Vagina (tissue), 2 donors: ENCODE results near the gene UBE2E2. TPM values are rescaled to one million over a fixed set of nuclear protein-coding genes. Genes with fewer than 3 reads are reported as not detected.

ENCODE experiments used
- DNase-seq, 2 donors: peaks; one replicate each; pipeline ENCODE4 v3.0.0-alpha.2; 2017; ENCODE audit errors: extremely low spot score in 2 of 2
- H3K27ac ChIP-seq: fragments of 200-600 bp; sonication (generic); one replicate; pipeline ENCODE4 v1.5.1; 2019
- H3K27me3 ChIP-seq: fragments of 200-600 bp; sonication (generic); one replicate; pipeline ENCODE4 v1.5.1; 2019
- H3K36me3 ChIP-seq, 2 donors: fragments of 200-600 bp; sonication (generic); one replicate each; pipeline ENCODE4 v1.5.1; 2017 to 2019
- H3K4me1 ChIP-seq: fragments of 200-600 bp; sonication (generic); one replicate; pipeline ENCODE4 v1.5.1; 2019
- H3K4me3 ChIP-seq, 2 donors: fragments of 200-600 bp; sonication (generic); 1 replicate in 1 of 2; 2 replicates in 1 of 2; pipeline ENCODE4 v1.5.1; 2016 to 2019
- H3K9me3 ChIP-seq: fragments of 200-600 bp; sonication (generic); one replicate; pipeline ENCODE4 v1.5.1; 2019
- POLR2A ChIP-seq, 2 donors: fragments of 450-650 bp; IDR thresholded peaks; one replicate each; pipeline ENCODE4 v1.6.1; 2017; ENCODE audit warnings: antibody characterized with exemption in 2 of 2, mild to moderate bottlenecking in 2 of 2, moderate library complexity in 2 of 2
- POLR2AphosphoS5 ChIP-seq, 2 donors: sonication (generic); formaldehyde crosslinking; IDR thresholded peaks; one replicate each; pipeline ENCODE4 v1.9.0; 2017; ENCODE audit warnings: antibody characterized with exemption in 2 of 2, mild to moderate bottlenecking in 2 of 2, low read depth in 1 of 2; ENCODE audit not compliant: insufficient read depth in 1 of 2
- intact Hi-C: fragments of 100-400 bp; cut with DNase I; formaldehyde crosslinking; loops from one replicate; pipeline ENCODE4 v1.15.1; 2023
- total RNA-seq: library from RNA; depleted of rRNA; stranded (reverse); fragments of >200 nt; gene quantifications from one replicate; pipeline ENCODE4 v1.2.3, GENCODE V29; 2016
- TF ChIP-seq, protein P1 (sequence below), 3 experiments: fragments of 450-650 bp in 2 of 3; fragments of 200-600 bp in 1 of 3; sonication (generic) in 1 of 3; IDR thresholded peaks; one replicate each; pipeline ENCODE4 v1.5.1; 2017 to 2019; ENCODE audit warnings: antibody characterized with exemption in 3 of 3, mild to moderate bottlenecking in 2 of 3, moderate library complexity in 2 of 3

The UBE2E2 gene
- total RNA-seq, 1 donor from 2014 or later = 31.2 TPM

DNA sequence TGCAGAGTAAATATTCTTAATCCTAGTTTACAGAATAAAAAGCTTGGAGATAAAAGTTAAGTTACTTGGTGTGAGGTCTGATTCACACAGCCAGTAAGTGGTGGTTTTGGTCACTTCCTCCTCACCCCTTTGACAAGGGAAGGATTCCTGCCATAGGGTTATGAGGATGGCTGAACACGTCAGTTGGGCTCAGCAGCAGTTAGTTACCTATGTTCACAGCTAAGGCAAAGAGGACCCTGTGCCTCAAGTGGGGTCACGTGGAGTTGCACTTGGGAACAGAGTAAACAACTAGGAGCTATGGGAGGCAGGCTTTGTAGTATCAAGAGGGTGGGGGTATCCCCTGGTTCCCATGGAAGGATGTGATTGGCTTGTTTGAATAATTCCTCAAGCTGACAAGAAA, 232.2 kb downstream of the UBE2E2 start:
- Histone ChIP-seq H3K9me3 (no peaks in the 10 kb centered on the region), H3K4me3 (no peak overlapping the region), H3K27me3 (no peaks in the 10 kb centered on the region), H3K36me3 (no peaks in the 10 kb centered on the region), H3K4me1 (peaks cover 3% of the 10 kb centered on the region), H3K27ac (no peak overlapping the region)
- TF ChIP-seq POLR2A (IDR thresholded peaks at IDR 0.05) (no peak), POLR2AphosphoS5 (IDR thresholded peaks at IDR 0.05; ENCODE audit: insufficient read depth in 1 of 2, low read depth in 1 of 2) (no peak)
- TF ChIP-seq, protein P1, sequence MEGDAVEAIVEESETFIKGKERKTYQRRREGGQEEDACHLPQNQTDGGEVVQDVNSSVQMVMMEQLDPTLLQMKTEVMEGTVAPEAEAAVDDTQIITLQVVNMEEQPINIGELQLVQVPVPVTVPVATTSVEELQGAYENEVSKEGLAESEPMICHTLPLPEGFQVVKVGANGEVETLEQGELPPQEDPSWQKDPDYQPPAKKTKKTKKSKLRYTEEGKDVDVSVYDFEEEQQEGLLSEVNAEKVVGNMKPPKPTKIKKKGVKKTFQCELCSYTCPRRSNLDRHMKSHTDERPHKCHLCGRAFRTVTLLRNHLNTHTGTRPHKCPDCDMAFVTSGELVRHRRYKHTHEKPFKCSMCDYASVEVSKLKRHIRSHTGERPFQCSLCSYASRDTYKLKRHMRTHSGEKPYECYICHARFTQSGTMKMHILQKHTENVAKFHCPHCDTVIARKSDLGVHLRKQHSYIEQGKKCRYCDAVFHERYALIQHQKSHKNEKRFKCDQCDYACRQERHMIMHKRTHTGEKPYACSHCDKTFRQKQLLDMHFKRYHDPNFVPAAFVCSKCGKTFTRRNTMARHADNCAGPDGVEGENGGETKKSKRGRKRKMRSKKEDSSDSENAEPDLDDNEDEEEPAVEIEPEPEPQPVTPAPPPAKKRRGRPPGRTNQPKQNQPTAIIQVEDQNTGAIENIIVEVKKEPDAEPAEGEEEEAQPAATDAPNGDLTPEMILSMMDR (IDR thresholded peaks at IDR 0.05) = no peak
- no peak for DNase-seq
- intact Hi-C loops = no loop called here

DNA sequence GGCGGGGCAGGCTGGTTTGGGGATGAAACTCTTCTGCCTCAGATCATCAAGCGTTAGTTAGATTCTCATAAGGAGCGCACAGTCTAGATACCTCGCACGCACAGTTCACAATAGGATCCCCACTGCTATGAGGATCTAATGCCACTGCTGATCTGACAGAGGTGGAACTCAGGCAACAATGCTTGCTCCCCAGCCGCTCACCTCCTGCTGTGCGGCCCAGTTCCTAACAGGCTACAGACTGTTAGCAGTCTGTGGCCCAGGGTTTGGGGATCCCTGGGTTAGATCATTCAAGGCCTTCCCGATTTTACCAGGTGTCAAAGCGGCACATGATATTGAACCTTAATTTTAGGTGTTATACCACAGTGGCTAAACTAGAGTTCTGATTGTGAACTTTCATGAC, 232.8 kb downstream of the UBE2E2 start:
- Histone ChIP-seq H3K36me3 (no peaks in the 10 kb centered on the region), H3K4me3 (no peak overlapping the region), H3K27ac (no peak overlapping the region), H3K27me3 (no peaks in the 10 kb centered on the region), H3K4me1 (peaks cover 2% of the 10 kb centered on the region), H3K9me3 (no peaks in the 10 kb centered on the region)
- intact Hi-C loops = no loop called here
- TF ChIP-seq POLR2AphosphoS5 (IDR thresholded peaks at IDR 0.05; ENCODE audit: insufficient read depth in 1 of 2, low read depth in 1 of 2) (no peak), POLR2A (IDR thresholded peaks at IDR 0.05) (no peak)
- TF ChIP-seq, protein P1 (IDR thresholded peaks at IDR 0.05) = no peak
- no peak for DNase-seq

DNA sequence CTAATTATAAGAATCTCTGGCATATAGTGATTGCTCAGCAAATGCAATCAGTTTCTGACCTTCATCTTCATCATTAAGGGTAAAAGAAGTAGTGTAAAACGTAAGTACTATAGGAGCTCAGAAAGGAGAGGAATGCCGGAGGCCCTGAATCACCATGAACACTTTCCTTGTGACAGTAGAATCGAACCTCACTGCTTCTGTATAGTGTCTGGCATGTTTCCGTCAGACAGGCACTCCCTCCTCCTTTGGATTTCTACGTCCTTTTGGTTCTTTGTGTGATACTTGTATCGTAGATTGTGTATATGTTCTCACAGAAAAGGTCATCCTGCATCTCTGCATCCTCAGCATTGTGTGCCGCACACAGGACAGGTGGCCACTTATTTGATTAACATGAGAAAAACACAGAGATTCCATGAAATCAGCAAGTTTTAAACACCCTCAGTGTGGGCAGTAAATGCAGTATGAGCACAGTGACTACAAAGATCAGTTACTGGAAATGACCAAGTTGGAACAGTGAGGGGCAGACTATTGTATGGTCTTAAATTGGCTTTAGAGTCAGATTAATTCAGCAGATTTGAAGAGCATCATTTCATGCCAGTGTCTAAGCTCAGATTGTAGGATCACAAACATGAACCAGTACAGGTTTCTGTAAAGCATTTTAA, 234.5 kb downstream of the UBE2E2 start:
- no peak for DNase-seq
- Histone ChIP-seq H3K27me3 (no peaks in the 10 kb centered on the region), H3K27ac (no peak overlapping the region), H3K4me1 (no peaks in the 10 kb centered on the region), H3K9me3 (no peaks in the 10 kb centered on the region), H3K4me3 (no peak overlapping the region), H3K36me3 (no peaks in the 10 kb centered on the region)
- TF ChIP-seq, protein P1 (IDR thresholded peaks at IDR 0.05) = no peak
- no peak for TF ChIP-seq POLR2A (IDR thresholded peaks at IDR 0.05)
- intact Hi-C loops = no loop called here

DNA sequence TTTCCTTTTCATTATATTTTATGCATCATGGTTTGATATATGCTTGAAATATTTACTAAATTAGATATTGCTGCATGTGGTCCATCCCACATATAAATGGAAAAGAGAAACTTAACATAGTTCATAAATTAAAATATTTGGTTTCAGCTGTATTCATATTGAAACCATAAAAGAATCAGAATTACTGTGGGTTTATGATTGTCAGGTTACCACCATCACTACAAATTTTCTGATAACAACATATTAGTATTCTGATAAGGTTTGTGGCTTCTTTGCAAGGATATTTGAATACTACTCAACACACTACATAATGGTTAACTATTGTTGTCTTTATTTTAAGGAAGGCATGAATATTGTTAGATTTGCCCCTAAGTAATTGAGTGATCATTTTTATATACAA, 235.5 kb downstream of the UBE2E2 start:
- no peaks in the 10 kb centered on the region for H3K27me3 ChIP-seq
- no peak for DNase-seq
- no peaks in the 10 kb centered on the region for H3K9me3 ChIP-seq
- no peaks in the 10 kb centered on the region for H3K4me1 ChIP-seq
- H3K36me3 ChIP-seq = no peaks in the 10 kb centered on the region
- no peak overlapping the region for H3K27ac ChIP-seq
- no peak for TF ChIP-seq POLR2AphosphoS5 (IDR thresholded peaks at IDR 0.05; ENCODE audit: insufficient read depth in 1 of 2, low read depth in 1 of 2)
- TF ChIP-seq, protein P1 (IDR thresholded peaks at IDR 0.05) = no peak
- intact Hi-C loops = no loop called here
- no peak overlapping the region for H3K4me3 ChIP-seq

DNA sequence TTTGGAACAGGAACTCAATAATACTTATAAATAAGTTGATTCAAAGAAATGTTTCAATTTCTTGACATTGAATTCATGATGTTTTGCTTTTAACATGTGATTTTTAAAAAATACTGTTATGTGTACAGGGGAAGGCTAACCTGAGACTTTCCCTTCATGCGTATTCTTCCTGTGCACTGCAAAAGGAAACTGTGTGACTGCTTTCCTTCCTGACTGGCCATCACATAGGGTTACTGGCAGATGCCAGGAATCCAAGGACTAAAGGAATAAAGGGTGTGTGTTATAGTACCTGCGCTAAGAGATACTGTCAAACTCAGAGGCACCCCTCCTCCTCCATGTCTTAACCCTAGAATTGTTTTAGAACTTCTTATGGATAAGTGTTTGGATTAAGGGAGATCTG, 236.0 kb downstream of the UBE2E2 start:
- Histone ChIP-seq H3K27me3 (no peaks in the 10 kb centered on the region), H3K4me3 (no peak overlapping the region), H3K9me3 (no peaks in the 10 kb centered on the region), H3K27ac (no peak overlapping the region), H3K36me3 (no peaks in the 10 kb centered on the region), H3K4me1 (no peaks in the 10 kb centered on the region)
- no peak for DNase-seq
- TF ChIP-seq POLR2A (IDR thresholded peaks at IDR 0.05) = no peak
- TF ChIP-seq, protein P1 (IDR thresholded peaks at IDR 0.05) = no peak
- no peak for TF ChIP-seq POLR2AphosphoS5 (IDR thresholded peaks at IDR 0.05; ENCODE audit: insufficient read depth in 1 of 2, low read depth in 1 of 2)
- intact Hi-C loops = no loop called here
